ENCODE results near the gene CACNA2D3.

Gene CACNA2D3

DNA sequence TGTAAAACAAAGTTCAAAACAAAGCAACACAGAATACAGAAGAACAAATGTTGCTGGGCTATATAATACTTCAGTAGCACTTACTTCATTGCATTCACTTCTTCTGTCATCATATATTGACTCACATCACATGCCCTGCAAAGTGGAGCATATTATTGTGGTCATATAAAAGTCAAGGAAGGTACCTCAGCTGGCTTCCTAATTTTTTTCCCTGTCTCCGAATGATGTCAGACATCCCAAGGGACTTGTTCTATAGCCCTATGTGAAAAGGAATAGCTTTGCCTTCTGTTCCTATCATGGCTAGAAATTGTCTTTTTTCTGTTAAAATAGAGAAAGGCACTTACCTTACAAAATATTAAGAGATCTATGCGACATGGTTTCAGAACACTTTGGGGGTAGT is 696.1 kb downstream of the CACNA2D3 start:
- Histone ChIP-seq H3K27me3 (ENCODE audit: insufficient read depth, low read length) (peaks cover 84% of the 10 kb centered on the region), H3K9ac (ENCODE audit: low read depth, low read length) (no peak overlapping the region), H3K27ac (ENCODE audit: low read length) (no peak overlapping the region), H3K4me3 (ENCODE audit: low read length) (no peak overlapping the region), H3K9me3 (ENCODE audit: insufficient read depth, low read depth, low read length) (no peaks in the 10 kb centered on the region), H3K4me1 (ENCODE audit: insufficient read depth, low read length) (peaks cover 12% of the 10 kb centered on the region), H3K36me3 (ENCODE audit: insufficient read depth, low read depth, low read length) (no peaks in the 10 kb centered on the region)

DNA sequence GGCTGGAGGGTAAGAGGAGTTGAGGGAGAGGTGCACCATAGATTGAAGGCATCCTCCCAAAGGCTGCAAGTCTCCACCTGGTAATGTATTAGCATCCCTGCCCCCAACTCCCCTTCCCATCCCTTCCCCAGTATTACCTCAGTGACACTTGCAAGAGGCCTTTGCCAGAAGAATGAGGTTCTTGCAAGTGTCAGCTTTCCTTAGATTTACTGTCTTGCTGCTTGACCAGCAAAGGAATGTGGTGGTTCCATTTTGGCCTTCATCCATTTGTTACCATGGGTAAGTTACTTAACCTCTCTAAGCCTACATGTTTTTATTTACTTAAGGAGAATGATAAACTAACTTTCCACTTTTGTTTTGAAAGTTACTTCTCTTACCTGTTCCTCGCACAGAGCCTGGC is 696.6 kb downstream of the CACNA2D3 start:
- H3K9ac ChIP-seq (ENCODE audit: low read depth, low read length): no peak overlapping the region
- no peak overlapping the region for H3K4me3 ChIP-seq (ENCODE audit: low read length)
- no peak overlapping the region for H3K27ac ChIP-seq (ENCODE audit: low read length)
- no peaks in the 10 kb centered on the region for H3K36me3 ChIP-seq (ENCODE audit: insufficient read depth, low read depth, low read length)
- H3K9me3 ChIP-seq (ENCODE audit: insufficient read depth, low read depth, low read length): no peaks in the 10 kb centered on the region
- peaks cover 88% of the 10 kb centered on the region for H3K27me3 ChIP-seq (ENCODE audit: insufficient read depth, low read length)
- H3K4me1 ChIP-seq (ENCODE audit: insufficient read depth, low read length): peaks cover 12% of the 10 kb centered on the region

DNA sequence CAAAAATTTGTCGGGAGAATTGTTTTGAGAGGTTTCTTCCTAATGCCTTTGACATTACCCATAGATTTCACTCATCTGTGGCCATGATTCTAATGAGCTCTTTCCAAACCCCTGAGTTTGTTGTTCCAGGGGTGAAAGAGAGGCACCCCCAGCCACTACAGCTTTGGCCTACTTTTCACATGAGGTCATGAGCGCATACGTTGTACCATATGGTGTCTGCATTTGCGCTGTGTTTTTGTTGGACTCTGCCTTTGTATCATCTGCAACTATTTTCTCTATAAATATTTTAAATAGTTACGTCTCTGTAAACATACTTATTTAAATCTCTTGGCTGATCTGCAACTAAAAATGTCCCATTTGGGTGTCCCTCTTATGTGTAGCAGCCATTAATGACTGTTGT is 697.6 kb downstream of the CACNA2D3 start:
- Histone ChIP-seq H3K27ac (ENCODE audit: low read length) (no peak overlapping the region), H3K36me3 (ENCODE audit: insufficient read depth, low read depth, low read length) (no peaks in the 10 kb centered on the region), H3K4me3 (ENCODE audit: low read length) (no peak overlapping the region), H3K9ac (ENCODE audit: low read depth, low read length) (no peak overlapping the region), H3K4me1 (ENCODE audit: insufficient read depth, low read length) (peaks cover 12% of the 10 kb centered on the region), H3K27me3 (ENCODE audit: insufficient read depth, low read length) (peaks cover 98% of the 10 kb centered on the region), H3K9me3 (ENCODE audit: insufficient read depth, low read depth, low read length) (no peaks in the 10 kb centered on the region)

DNA sequence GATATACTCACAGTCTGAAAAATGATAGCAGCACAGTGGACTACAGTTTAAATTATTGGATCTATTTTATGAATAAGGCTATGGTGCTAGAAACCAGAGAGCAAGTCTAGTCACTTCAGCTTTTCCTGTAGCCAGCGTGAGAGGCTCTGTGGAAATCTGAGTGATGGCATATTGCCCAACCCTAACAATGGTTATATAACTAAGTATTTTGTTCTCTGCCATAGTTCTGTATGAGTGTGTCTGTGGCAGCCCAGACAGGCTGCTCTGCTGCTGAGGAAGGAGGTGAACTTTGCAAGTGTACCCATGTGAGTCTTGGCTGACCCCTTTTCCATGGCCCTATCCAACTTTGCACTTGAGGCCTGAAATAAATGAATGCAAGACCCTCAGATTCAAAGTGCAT is 699.9 kb downstream of the CACNA2D3 start:
- Histone ChIP-seq H3K4me3 (ENCODE audit: low read length) (no peak overlapping the region), H3K27ac (ENCODE audit: low read length) (no peak overlapping the region), H3K27me3 (ENCODE audit: insufficient read depth, low read length) (peaks cover 89% of the 10 kb centered on the region), H3K9ac (ENCODE audit: low read depth, low read length) (no peak overlapping the region), H3K9me3 (ENCODE audit: insufficient read depth, low read depth, low read length) (no peaks in the 10 kb centered on the region), H3K36me3 (ENCODE audit: insufficient read depth, low read depth, low read length) (no peaks in the 10 kb centered on the region), H3K4me1 (ENCODE audit: insufficient read depth, low read length) (peaks cover 13% of the 10 kb centered on the region; the same call in 1 of the 2 replicates)

DNA sequence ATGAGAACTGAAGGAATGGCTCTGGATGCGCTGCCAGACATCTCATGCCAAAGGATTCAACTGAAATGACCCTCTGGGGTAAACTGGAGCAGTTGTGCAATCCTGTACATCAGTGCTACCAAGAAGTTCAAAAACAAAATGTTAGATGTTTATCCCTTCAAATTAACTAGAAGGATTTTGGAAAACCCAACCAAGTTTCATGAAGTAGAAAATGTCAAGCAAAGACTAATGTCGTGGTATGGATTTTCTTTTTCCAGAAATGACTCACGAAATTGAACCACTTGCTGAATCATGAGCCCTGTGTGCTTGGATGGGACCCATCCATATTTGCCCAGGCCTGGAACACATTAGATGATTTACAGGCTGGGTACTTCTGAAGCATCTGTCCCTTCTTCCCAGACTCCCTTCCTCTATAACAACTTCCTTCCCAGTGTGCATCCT is 703.9 kb downstream of the CACNA2D3 start:
- no peak overlapping the region for H3K4me3 ChIP-seq (ENCODE audit: low read length)
- H3K27me3 ChIP-seq (ENCODE audit: insufficient read depth, low read length): peaks cover 49% of the 10 kb centered on the region
- no peak overlapping the region for H3K9ac ChIP-seq (ENCODE audit: low read depth, low read length)
- peaks cover 10% of the 10 kb centered on the region; the same call in 1 of the 2 replicates for H3K4me1 ChIP-seq (ENCODE audit: insufficient read depth, low read length)
- H3K27ac ChIP-seq (ENCODE audit: low read length): no peak overlapping the region
- H3K9me3 ChIP-seq (ENCODE audit: insufficient read depth, low read depth, low read length): peaks cover 6% of the 10 kb centered on the region; the same call in 1 of the 2 replicates
- no peaks in the 10 kb centered on the region for H3K36me3 ChIP-seq (ENCODE audit: insufficient read depth, low read depth, low read length)

DNA sequence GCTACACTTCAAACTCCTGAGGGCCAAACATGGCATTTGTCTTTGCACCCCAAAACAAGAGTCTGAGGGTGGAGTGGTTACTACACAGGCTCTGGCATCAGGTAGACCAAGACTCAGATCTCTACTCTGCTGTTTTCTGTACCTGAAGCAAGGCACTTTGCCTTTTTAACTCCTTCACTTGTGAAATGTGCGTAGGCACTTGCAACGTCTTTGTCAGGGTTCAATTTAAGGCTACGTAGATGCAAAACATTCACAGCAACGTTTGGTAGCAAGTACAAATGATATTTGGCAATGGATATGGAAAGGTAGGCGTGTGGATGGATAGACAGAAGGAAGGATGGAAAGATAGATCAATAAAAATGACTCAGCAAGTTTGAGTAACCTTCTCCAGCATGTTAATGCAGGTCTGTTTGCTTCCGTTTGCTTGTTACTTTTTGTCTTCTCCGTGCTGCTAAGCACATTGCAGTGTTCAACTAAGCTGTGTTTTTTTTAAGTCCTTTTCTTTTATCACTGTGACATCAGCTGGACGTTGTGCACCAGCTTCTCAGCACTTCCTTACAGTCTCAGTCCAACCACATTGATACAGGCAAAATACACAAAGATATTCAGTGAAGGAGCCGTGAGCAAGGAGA is 704.8 kb downstream of the CACNA2D3 start:
- Histone ChIP-seq H3K36me3 (ENCODE audit: insufficient read depth, low read depth, low read length) (no peaks in the 10 kb centered on the region), H3K9me3 (ENCODE audit: insufficient read depth, low read depth, low read length) (peaks cover 6% of the 10 kb centered on the region; the same call in 1 of the 2 replicates), H3K4me1 (ENCODE audit: insufficient read depth, low read length) (0 out of 2 replicates have a peak, but pooled peaks cover 3% of the 10 kb centered on the region), H3K9ac (ENCODE audit: low read depth, low read length) (no peak overlapping the region), H3K27ac (ENCODE audit: low read length) (no peak overlapping the region), H3K27me3 (ENCODE audit: insufficient read depth, low read length) (peaks cover 40% of the 10 kb centered on the region), H3K4me3 (ENCODE audit: low read length) (no peak overlapping the region)

DNA sequence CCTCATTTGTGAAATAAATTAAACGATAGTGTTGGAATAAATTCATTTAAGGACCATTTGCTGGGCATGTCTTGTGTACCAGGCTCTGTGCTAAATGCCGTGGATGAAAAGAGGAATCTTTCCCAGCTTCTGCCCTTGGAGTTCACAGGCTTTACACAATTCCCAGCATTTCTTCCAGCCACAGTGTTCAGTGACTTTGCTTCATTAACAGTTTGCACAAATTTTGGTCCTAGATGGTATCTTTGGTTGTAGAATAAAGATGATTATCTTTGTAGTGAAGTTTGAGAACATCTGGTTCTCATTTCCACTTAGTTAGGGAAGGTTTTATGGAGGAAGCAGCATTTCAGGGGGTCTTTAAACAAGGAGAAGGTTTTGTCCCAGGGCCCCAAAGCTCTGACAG is 705.4 kb downstream of the CACNA2D3 start:
- H3K27me3 ChIP-seq (ENCODE audit: insufficient read depth, low read length): peaks cover 34% of the 10 kb centered on the region
- 0 out of 2 replicates have a peak, but pooled peaks cover 3% of the 10 kb centered on the region for H3K4me1 ChIP-seq (ENCODE audit: insufficient read depth, low read length)
- no peaks in the 10 kb centered on the region for H3K36me3 ChIP-seq (ENCODE audit: insufficient read depth, low read depth, low read length)
- no peak overlapping the region for H3K27ac ChIP-seq (ENCODE audit: low read length)
- H3K4me3 ChIP-seq (ENCODE audit: low read length): no peak overlapping the region
- no peak overlapping the region for H3K9ac ChIP-seq (ENCODE audit: low read depth, low read length)
- H3K9me3 ChIP-seq (ENCODE audit: insufficient read depth, low read depth, low read length): peaks cover 6% of the 10 kb centered on the region; the same call in 1 of the 2 replicates

DNA sequence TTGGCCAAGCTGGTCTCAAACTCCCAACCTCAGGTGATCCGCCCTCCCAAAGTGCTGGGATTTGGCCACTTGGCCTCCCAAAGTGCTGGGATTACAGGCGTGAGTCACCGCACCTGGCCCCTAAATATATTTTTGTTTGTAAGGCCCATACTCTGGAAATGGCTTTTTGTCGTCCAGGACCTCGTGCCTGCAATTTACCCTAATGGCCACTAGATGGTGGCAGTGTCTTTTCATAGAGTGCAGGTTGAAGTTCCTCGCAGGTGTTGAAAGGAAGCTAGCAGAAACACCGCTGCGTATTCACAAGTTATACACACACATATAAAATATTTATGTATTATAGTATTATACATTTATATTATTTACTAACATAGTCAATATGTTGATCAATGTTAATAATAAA is 708.3 kb downstream of the CACNA2D3 start:
- no peak overlapping the region for H3K27ac ChIP-seq (ENCODE audit: low read length)
- no peak overlapping the region for H3K4me3 ChIP-seq (ENCODE audit: low read length)
- peaks cover 8% of the 10 kb centered on the region; the same call in 1 of the 2 replicates for H3K27me3 ChIP-seq (ENCODE audit: insufficient read depth, low read length)
- no peaks in the 10 kb centered on the region for H3K36me3 ChIP-seq (ENCODE audit: insufficient read depth, low read depth, low read length)
- H3K9ac ChIP-seq (ENCODE audit: low read depth, low read length): no peak overlapping the region
- 0 out of 2 replicates have a peak, but pooled peaks cover 3% of the 10 kb centered on the region for H3K4me1 ChIP-seq (ENCODE audit: insufficient read depth, low read length)
- peaks cover 6% of the 10 kb centered on the region; the same call in 1 of the 2 replicates for H3K9me3 ChIP-seq (ENCODE audit: insufficient read depth, low read depth, low read length)

DNA sequence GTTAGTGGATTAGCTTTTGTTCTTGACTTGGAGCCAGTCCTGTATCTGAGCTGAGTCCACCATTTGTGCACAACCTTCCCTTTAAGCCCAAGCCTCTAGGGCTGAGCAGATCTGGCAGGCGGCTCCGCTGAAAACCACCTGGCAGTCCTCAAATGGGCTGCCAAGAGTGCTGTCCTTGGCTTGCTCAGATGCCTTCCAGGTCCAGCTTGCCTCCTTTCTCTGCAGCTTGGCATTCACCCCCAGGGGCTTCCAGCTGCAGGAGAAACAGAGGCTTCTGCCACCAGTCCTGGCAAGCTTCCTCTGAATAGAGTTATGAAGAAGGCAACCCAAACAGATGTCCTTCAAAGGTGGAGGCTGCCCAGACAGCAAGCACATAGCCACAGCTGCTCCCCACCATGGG is 708.8 kb downstream of the CACNA2D3 start:
- 0 out of 2 replicates have a peak, but pooled peaks cover 3% of the 10 kb centered on the region for H3K4me1 ChIP-seq (ENCODE audit: insufficient read depth, low read length)
- H3K9ac ChIP-seq (ENCODE audit: low read depth, low read length): no peak overlapping the region
- H3K9me3 ChIP-seq (ENCODE audit: insufficient read depth, low read depth, low read length): peaks cover 6% of the 10 kb centered on the region; the same call in 1 of the 2 replicates
- no peak overlapping the region for H3K4me3 ChIP-seq (ENCODE audit: low read length)
- H3K27me3 ChIP-seq (ENCODE audit: insufficient read depth, low read length): peaks cover 4% of the 10 kb centered on the region; the same call in 1 of the 2 replicates
- H3K27ac ChIP-seq (ENCODE audit: low read length): no peak overlapping the region
- H3K36me3 ChIP-seq (ENCODE audit: insufficient read depth, low read depth, low read length): no peaks in the 10 kb centered on the region

DNA sequence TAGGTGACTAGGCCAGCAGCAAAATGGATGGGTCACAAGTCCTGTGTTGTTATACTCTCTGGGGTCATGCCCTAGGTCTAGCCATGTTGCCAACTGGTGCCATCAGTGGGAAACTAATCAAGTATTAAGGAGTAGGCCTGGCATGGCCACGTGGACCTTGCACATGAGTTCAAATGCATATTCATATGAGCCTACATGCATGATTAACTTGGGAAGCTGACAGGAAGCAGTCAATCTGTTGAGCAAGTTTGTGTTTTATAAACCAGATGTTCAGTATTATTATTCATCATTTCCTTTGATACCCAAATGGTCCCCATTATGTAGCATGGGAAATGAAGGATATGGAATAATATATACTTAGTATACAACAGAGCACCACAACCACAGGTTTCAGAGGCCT is 710.5 kb downstream of the CACNA2D3 start:
- Histone ChIP-seq H3K27ac (ENCODE audit: low read length) (no peak overlapping the region), H3K9me3 (ENCODE audit: insufficient read depth, low read depth, low read length) (peaks cover 6% of the 10 kb centered on the region; the same call in 1 of the 2 replicates), H3K27me3 (ENCODE audit: insufficient read depth, low read length) (no peaks in the 10 kb centered on the region), H3K4me3 (ENCODE audit: low read length) (no peak overlapping the region), H3K36me3 (ENCODE audit: insufficient read depth, low read depth, low read length) (no peaks in the 10 kb centered on the region), H3K4me1 (ENCODE audit: insufficient read depth, low read length) (no peaks in the 10 kb centered on the region), H3K9ac (ENCODE audit: low read depth, low read length) (no peak overlapping the region)

DNA sequence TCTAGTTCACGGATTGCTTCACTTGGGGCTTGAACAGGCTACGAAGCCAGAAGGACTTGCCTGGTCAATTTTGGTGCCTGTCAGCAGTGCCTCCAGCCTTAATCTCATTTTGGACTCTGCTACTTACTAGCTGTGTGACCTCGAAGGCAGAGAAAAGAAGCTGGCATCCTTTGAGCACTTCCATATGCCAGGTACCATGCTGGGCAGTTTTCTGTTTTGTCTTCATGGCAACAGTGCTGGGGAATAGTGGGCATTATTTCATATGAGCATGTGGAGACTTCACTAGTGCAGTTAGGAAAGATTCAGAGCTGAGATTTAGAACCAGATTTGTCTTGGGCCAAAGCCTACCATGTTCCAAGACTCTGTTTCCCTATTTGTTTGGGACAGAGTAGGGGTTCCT is 713.3 kb downstream of the CACNA2D3 start:
- no peak overlapping the region for H3K4me3 ChIP-seq (ENCODE audit: low read length)
- no peaks in the 10 kb centered on the region for H3K4me1 ChIP-seq (ENCODE audit: insufficient read depth, low read length)
- no peaks in the 10 kb centered on the region for H3K27me3 ChIP-seq (ENCODE audit: insufficient read depth, low read length)
- no peak overlapping the region for H3K27ac ChIP-seq (ENCODE audit: low read length)
- H3K9ac ChIP-seq (ENCODE audit: low read depth, low read length): no peak overlapping the region
- no peaks in the 10 kb centered on the region for H3K9me3 ChIP-seq (ENCODE audit: insufficient read depth, low read depth, low read length)
- no peaks in the 10 kb centered on the region for H3K36me3 ChIP-seq (ENCODE audit: insufficient read depth, low read depth, low read length)

DNA sequence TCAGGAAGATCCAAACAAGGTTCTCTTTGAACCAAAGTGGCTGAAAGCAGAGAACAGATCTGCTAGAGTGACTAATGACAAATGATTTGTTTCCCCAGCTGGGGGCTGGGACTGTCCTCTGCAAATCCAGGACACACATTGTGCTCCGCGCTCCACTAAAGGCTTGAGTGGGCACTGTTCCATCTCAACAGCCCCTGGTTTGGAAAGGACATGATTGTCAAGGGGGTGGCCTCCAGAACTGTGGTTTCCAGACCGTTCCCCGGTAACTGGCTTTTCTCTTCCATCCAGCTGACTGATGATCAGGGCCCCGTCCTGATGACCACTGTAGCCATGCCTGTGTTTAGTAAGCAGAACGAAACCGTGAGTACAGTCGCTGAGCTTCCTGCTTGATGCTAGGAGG is 714.5 kb downstream of the CACNA2D3 start:
- Histone ChIP-seq H3K9me3 (ENCODE audit: insufficient read depth, low read depth, low read length) (no peaks in the 10 kb centered on the region), H3K27me3 (ENCODE audit: insufficient read depth, low read length) (no peaks in the 10 kb centered on the region), H3K4me1 (ENCODE audit: insufficient read depth, low read length) (no peaks in the 10 kb centered on the region), H3K27ac (ENCODE audit: low read length) (no peak overlapping the region), H3K36me3 (ENCODE audit: insufficient read depth, low read depth, low read length) (no peaks in the 10 kb centered on the region), H3K9ac (ENCODE audit: low read depth, low read length) (no peak overlapping the region), H3K4me3 (ENCODE audit: low read length) (no peak overlapping the region)

Data from iPS-20b (cell line).